NT2/D1 (cell line): ENCODE results near the gene DCN.

Experiments
- DNase-seq: peaks from one replicate; pipeline ENCODE4 v3.0.0-alpha.2; 2011; ENCODE audit warnings: low read depth, low spot score
- H3K27me3 ChIP-seq: 2 replicates; pipeline ENCODE4 v1.6.0; 2011; ENCODE audit warnings: mild to moderate bottlenecking; ENCODE audit not compliant: insufficient read length, insufficient read depth
- H3K36me3 ChIP-seq: 2 replicates; pipeline ENCODE4 v1.6.1; 2011; ENCODE audit warnings: mild to moderate bottlenecking, low read length, mixed read lengths; ENCODE audit not compliant: insufficient read depth, insufficient read length
- H3K4me1 ChIP-seq: 2 replicates; pipeline ENCODE4 v1.5.1; 2011; ENCODE audit not compliant: insufficient read depth, insufficient read length
- H3K4me3 ChIP-seq: 2 replicates; pipeline ENCODE4 v1.5.1; 2011; ENCODE audit warnings: low read depth; ENCODE audit not compliant: insufficient read length
- H3K9ac ChIP-seq: 2 replicates; pipeline ENCODE4 v1.6.0; 2011; ENCODE audit warnings: low read depth; ENCODE audit not compliant: insufficient read length
- H3K9me3 ChIP-seq: 2 replicates; pipeline ENCODE4 v1.5.1; 2011; ENCODE audit warnings: mild to moderate bottlenecking, low read length; ENCODE audit not compliant: insufficient read depth
- SUZ12 ChIP-seq: IDR thresholded peaks from 2 replicates; pipeline ENCODE4 v1.6.1; 2011; ENCODE audit not compliant: insufficient read length, insufficient read depth; ENCODE audit errors: extremely low read depth
- YY1 ChIP-seq: IDR thresholded peaks from 2 replicates; pipeline ENCODE4 v1.6.1; 2011; ENCODE audit not compliant: insufficient read length, insufficient read depth
- ZNF274 ChIP-seq: IDR thresholded peaks from 2 replicates; pipeline ENCODE4 v1.6.1; 2011; ENCODE audit warnings: mild to moderate bottlenecking, low read depth, low read length

Gene DCN

DNA sequence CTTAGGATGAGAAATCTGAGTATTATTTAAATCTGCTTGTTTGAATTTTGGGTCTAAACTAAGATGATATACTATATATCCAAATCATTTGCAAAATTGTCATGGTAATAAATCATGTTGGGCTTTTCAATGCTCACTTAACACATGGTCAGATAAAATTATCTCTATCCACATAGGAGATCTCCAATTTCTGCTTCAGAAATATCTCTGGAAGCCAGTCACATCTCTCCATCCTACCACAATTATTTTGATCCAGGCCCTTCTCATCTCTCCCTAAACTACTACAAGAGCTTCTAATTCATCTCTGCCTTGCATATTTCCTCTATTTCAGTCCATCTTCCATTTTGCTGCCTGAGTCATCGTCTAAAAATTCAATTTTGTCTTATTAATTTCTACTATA lies 3.8 kb downstream of the DCN start:
- TF ChIP-seq ZNF274 (no peak), SUZ12 (no peak), YY1 (no peak)
- Histone ChIP-seq H3K4me3 (no peak overlapping the region), H3K4me1 (no peaks in the 10 kb centered on the region), H3K9me3 (no peaks in the 10 kb centered on the region), H3K27me3 (no peaks in the 10 kb centered on the region), H3K9ac (no peak overlapping the region), H3K36me3 (no peaks in the 10 kb centered on the region)
- no peak for DNase-seq

DNA sequence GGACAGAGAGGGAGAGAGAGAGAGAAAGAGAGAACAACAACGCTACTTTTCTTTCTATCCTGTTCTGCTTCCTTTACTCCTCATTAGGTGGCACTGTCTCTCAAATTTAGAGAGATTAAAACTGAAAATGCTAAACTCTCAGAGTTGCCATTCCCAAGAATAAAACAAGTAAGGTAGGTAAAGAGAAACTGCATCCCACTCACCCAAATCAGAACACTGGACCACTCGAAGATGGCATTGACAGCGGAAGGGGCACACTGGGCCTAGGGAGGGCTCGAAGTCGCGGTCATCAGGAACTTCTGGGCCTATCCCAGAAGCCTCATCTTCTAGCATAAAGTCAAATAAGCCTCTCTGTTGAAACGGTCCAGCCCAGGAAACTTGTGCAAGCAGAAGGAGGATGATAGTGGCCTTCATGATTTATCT lies 4.5 kb downstream of the DCN start:
- Histone ChIP-seq H3K36me3 (no peaks in the 10 kb centered on the region), H3K27me3 (no peaks in the 10 kb centered on the region), H3K4me3 (no peak overlapping the region), H3K9me3 (no peaks in the 10 kb centered on the region), H3K4me1 (no peaks in the 10 kb centered on the region), H3K9ac (no peak overlapping the region)
- no peak for DNase-seq
- TF ChIP-seq ZNF274 (no peak), SUZ12 (no peak), YY1 (no peak)

DNA sequence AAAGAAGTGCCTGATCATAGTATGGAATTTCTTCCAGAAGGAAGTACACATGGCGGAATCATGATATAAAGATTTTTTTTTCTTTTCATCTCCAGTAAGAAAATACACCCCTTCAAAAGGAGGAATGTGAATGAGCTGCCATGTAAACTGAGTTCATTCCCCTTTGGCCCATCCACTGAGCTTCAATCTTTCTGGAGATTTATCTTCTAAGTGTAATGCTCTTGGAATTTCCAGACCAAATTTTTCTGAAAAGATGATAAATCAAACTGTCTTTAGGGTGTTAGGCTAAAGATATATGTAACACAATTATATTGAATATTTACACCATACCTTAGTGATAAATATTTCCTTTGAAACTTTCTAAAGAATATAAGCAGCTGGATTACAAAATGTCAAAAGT lies 5.2 kb downstream of the DCN start:
- no peaks in the 10 kb centered on the region for H3K36me3 ChIP-seq
- H3K4me3 ChIP-seq, result no peak overlapping the region
- no peaks in the 10 kb centered on the region for H3K9me3 ChIP-seq
- no peak overlapping the region for H3K9ac ChIP-seq
- DNase-seq, result no peak
- no peak for TF ChIP-seq ZNF274
- TF ChIP-seq YY1, result no peak
- TF ChIP-seq SUZ12, result no peak
- H3K27me3 ChIP-seq, result no peaks in the 10 kb centered on the region
- no peaks in the 10 kb centered on the region for H3K4me1 ChIP-seq

DNA sequence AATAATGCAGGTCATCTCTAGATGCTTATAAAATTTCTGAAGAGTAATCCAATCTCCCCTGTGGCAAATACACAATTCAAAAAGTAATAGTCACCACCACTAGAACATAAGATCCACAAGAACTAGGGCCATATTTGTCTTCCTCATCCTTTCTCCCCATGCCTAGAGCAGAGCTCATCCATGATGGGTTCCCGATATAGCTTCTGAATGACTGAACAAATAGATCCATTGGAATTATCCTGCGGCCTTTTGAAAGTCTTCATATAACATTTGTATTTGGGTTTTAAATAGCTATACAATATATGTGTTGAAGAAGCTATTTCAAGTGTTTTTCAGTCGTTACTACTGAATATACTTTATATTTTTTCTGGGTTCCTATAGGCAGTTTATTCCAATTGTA lies 5.7 kb downstream of the DCN start:
- TF ChIP-seq SUZ12 (no peak), YY1 (no peak), ZNF274 (no peak)
- no peak overlapping the region for H3K4me3 ChIP-seq
- H3K9me3 ChIP-seq, result no peaks in the 10 kb centered on the region
- no peak for DNase-seq
- H3K36me3 ChIP-seq, result no peaks in the 10 kb centered on the region
- H3K9ac ChIP-seq, result no peak overlapping the region
- no peaks in the 10 kb centered on the region for H3K27me3 ChIP-seq
- H3K4me1 ChIP-seq, result no peaks in the 10 kb centered on the region

DNA sequence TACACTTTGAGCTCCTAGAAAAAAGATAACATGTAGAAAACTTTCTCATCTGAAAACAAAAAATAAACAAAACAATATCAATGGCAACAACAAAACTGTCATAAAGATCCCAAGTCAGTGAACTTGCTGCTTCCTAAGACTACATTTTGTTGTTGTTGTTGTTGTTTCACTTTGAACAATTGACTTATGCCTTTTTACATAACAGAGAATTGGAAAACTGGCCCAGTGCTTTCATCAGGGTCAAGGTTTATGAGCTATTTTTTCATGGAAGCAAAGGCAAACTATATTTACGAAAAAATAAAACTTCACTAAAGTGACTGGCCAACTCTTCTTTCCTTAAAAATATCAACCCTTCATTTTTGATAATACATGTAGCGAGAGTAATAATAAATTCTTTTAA lies 6.3 kb downstream of the DCN start:
- no peaks in the 10 kb centered on the region for H3K4me1 ChIP-seq
- H3K9me3 ChIP-seq, result no peaks in the 10 kb centered on the region
- no peaks in the 10 kb centered on the region for H3K27me3 ChIP-seq
- TF ChIP-seq SUZ12, result no peak
- no peak for TF ChIP-seq ZNF274
- no peak for TF ChIP-seq YY1
- H3K9ac ChIP-seq, result no peak overlapping the region
- H3K4me3 ChIP-seq, result no peak overlapping the region
- no peaks in the 10 kb centered on the region for H3K36me3 ChIP-seq
- DNase-seq, result no peak

DNA sequence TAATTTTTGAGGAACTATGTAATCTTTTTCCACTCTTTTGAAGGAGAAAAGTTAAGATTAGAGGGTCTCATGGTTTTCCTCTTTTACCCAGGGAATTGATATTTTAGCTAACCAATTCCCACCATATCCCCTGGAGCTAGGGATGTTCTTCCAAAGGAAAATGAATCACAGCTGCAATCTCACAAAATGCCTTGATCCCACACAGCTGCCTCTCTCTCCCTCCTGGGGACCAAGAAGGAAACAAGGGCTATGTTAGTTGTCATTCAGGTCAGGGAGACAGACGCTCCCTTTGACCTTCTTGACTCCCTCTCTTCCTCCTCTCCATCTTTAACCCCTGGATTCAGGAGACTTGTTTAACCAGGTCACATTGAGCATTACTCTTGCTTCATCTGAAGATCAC lies 9.5 kb downstream of the DCN start:
- H3K9ac ChIP-seq, result no peak overlapping the region
- DNase-seq, result no peak

DNA sequence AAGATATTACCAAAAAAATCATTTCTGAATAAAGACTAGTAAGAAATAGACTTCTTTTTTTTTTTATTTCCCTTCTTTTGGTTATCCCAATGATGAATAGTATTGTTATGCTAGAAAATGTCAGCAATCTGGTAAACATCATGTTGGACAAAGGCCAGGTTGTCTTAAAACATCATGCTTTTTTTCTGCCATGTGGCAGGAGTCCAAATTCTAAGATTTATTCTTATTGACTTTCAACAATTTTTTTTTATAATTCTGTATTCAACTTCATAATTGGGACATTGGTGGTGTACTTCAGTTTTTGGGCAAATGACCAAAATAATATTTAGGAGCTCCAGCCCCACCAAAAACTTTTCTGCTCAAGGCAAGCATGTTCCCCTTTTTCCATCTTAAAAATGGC lies 10.5 kb downstream of the DCN start:
- no peak overlapping the region for H3K4me3 ChIP-seq
- TF ChIP-seq YY1, result no peak
- no peak for TF ChIP-seq SUZ12
- no peak for TF ChIP-seq ZNF274
- H3K27me3 ChIP-seq, result no peaks in the 10 kb centered on the region
- H3K9ac ChIP-seq, result no peak overlapping the region
- no peaks in the 10 kb centered on the region for H3K4me1 ChIP-seq
- no peaks in the 10 kb centered on the region for H3K36me3 ChIP-seq
- DNase-seq, result no peak
- peaks cover 2% of the 10 kb centered on the region; the same call in 1 of the 2 replicates for H3K9me3 ChIP-seq

More for the DNA sequence above, 9.5 kb downstream of the DCN start:
- no peak for TF ChIP-seq SUZ12
- no peak for TF ChIP-seq YY1
- Histone ChIP-seq H3K36me3 (no peaks in the 10 kb centered on the region), H3K4me3 (no peak overlapping the region), H3K9me3 (no peaks in the 10 kb centered on the region; the same call in 1 of the 2 replicates), H3K4me1 (no peaks in the 10 kb centered on the region), H3K27me3 (no peaks in the 10 kb centered on the region)

DNA sequence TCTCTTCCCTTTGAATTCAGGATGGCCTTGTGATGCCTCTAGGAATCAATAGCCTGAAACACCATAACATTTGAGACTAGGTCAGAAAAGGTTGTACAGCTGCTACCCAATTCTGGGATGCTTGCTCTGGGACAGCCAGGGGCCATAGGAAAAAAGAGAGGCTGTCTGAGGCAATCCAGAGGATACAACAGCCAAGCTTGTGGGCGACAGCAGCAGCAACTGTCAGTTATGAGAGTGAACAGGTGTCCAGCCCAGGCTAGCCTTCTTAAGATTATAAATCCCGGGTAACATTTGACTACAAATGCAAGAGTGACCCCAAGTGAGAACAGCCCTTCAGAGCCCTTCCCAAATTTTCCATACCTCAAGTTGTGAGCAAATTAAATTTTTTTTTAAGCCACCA lies 11.1 kb downstream of the DCN start:
- Histone ChIP-seq H3K4me3 (no peak overlapping the region), H3K36me3 (no peaks in the 10 kb centered on the region), H3K27me3 (no peaks in the 10 kb centered on the region), H3K4me1 (no peaks in the 10 kb centered on the region), H3K9me3 (peaks cover 4% of the 10 kb centered on the region; the same call in 1 of the 2 replicates), H3K9ac (no peak overlapping the region)
- TF ChIP-seq ZNF274, result no peak
- TF ChIP-seq YY1, result no peak
- TF ChIP-seq SUZ12, result no peak
- no peak for DNase-seq
